Trophoblast cell (in vitro differentiated cells and primary cell): ENCODE results near the gene CCT3.

Experiments used
- DNase-seq, 2 donors: peaks; one replicate each; pipeline ENCODE4 v3.0.0-alpha.2; 2016
- H2AFZ ChIP-seq: 2 replicates; pipeline ENCODE4 v1.6.1; 2013; ENCODE audit warnings: low read length, moderate library complexity, mild to moderate bottlenecking; ENCODE audit not compliant: insufficient read depth, poor library complexity
- H2AK5ac ChIP-seq: 2 replicates; pipeline ENCODE4 v1.6.1; 2013; ENCODE audit warnings: mild to moderate bottlenecking, low read length
- H2BK120ac ChIP-seq: 2 replicates; pipeline ENCODE4 v1.6.1; 2013; ENCODE audit warnings: low read length, mild to moderate bottlenecking, moderate library complexity; ENCODE audit not compliant: insufficient read depth, poor library complexity
- H2BK12ac ChIP-seq: 2 replicates; pipeline ENCODE4 v1.6.1; 2013; ENCODE audit warnings: mild to moderate bottlenecking, low read length, moderate library complexity
- H2BK5ac ChIP-seq: 2 replicates; pipeline ENCODE4 v1.6.1; 2013; ENCODE audit warnings: low read length, low read depth, moderate library complexity, mild to moderate bottlenecking; ENCODE audit not compliant: poor library complexity
- H3K14ac ChIP-seq: 2 replicates; pipeline ENCODE4 v1.6.1; 2013; ENCODE audit warnings: mild to moderate bottlenecking, low read length
- H3K18ac ChIP-seq: 2 replicates; pipeline ENCODE4 v1.6.1; 2013; ENCODE audit warnings: mild to moderate bottlenecking, low read length
- H3K23ac ChIP-seq: 2 replicates; pipeline ENCODE4 v1.6.1; 2013; ENCODE audit warnings: low read length
- H3K27ac ChIP-seq: 2 replicates; pipeline ENCODE4 v1.5.1; 2013; ENCODE audit warnings: low read depth, mild to moderate bottlenecking, inconsistent platforms, low read length, moderate library complexity
- H3K27me3 ChIP-seq: 2 replicates; pipeline ENCODE4 v1.6.1; 2013; ENCODE audit warnings: inconsistent platforms, mild to moderate bottlenecking, low read length, moderate library complexity; ENCODE audit not compliant: insufficient read depth
- H3K36me3 ChIP-seq, 2 experiments: 1 replicate in 1 of 2; 2 replicates in 1 of 2; pipeline ENCODE4 v1.6.1; 2013; ENCODE audit warnings: low read length in 2 of 2, mild to moderate bottlenecking in 2 of 2, moderate library complexity in 1 of 2; ENCODE audit not compliant: insufficient read depth in 2 of 2, control insufficient read depth in 1 of 2
- H3K4ac ChIP-seq: 2 replicates; pipeline ENCODE4 v1.6.1; 2013; ENCODE audit warnings: low read depth, mild to moderate bottlenecking, low read length, moderate library complexity
- H3K4me1 ChIP-seq, 2 experiments: 1 replicate in 1 of 2; 2 replicates in 1 of 2; pipeline ENCODE4 v1.6.1; 2013; ENCODE audit warnings: low read length in 2 of 2, mild to moderate bottlenecking in 2 of 2, moderate library complexity in 1 of 2; ENCODE audit not compliant: insufficient read depth in 2 of 2, control insufficient read depth in 1 of 2
- H3K4me2 ChIP-seq: 2 replicates; pipeline ENCODE4 v1.6.1; 2013; ENCODE audit warnings: inconsistent platforms, mild to moderate bottlenecking, low read length, moderate library complexity
- H3K4me3 ChIP-seq: 2 replicates; pipeline ENCODE4 v1.5.1; 2013; ENCODE audit warnings: mild to moderate bottlenecking, low read depth, low read length, inconsistent platforms
- H3K79me1 ChIP-seq: one replicate; pipeline ENCODE4 v1.6.1; 2013; ENCODE audit warnings: low read length
- H3K79me2 ChIP-seq: 2 replicates; pipeline ENCODE4 v1.6.1; 2013; ENCODE audit warnings: low read length, mild to moderate bottlenecking; ENCODE audit not compliant: control insufficient read depth, insufficient read depth, poor library complexity
- H3K9ac ChIP-seq: 2 replicates; pipeline ENCODE4 v1.6.1; 2013; ENCODE audit warnings: mild to moderate bottlenecking, low read length
- H3K9me3 ChIP-seq: 2 replicates; pipeline ENCODE4 v1.6.1; 2013; ENCODE audit warnings: low read depth, mild to moderate bottlenecking, control low read depth, inconsistent platforms, low read length; ENCODE audit not compliant: insufficient read depth
- H4K12ac ChIP-seq: 2 replicates; pipeline ENCODE4 v1.6.1; 2013; ENCODE audit warnings: low read depth, mild to moderate bottlenecking, low read length, moderate library complexity
- H4K8ac ChIP-seq: 2 replicates; pipeline ENCODE4 v1.6.1; 2013; ENCODE audit warnings: low read depth, mild to moderate bottlenecking, low read length, moderate library complexity
- H4K91ac ChIP-seq: one replicate; pipeline ENCODE4 v1.6.1; 2013; ENCODE audit warnings: low read depth, mild to moderate bottlenecking, low read length, moderate library complexity
- WGBS: extraction: QIAGEN DNeasy Blood & Tissue Kit; methylation state at CpG from one replicate; pipeline ENCODE4 v1.1.7; 2013; ENCODE audit warnings: missing lambda C conversion rate; ENCODE audit not compliant: insufficient read length, insufficient coverage; ENCODE audit errors: extremely low coverage; 5-methylcytosine and 5-hydroxymethylcytosine counted together

CCT3 gene

DNA sequence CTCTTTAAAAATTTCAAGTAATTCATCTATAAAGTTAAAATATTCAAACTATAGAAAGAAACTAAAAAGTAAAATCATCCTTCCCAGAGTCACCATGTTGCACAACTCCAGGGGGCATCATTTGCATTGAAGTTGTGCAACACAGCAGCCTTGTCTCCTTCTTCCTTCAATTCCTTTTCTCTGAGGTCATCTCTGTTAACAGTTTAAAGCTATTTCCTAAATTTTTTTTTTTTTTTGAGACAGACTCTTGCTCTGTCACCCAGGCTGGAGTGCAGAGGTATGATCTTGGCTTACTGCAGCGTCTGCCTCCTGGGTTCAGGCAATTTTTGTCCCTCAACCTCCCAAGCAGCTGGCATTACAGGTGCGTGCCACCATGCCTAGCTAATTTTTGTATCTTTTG is 38.1 kb upstream of the CCT3 start:
- Histone ChIP-seq H4K12ac (no peak overlapping the region), H3K36me3 (peaks cover 7 to 12% of the 10 kb centered on the region in 2 experiments), H2BK5ac (no peak overlapping the region), H3K27ac (no peak overlapping the region), H4K91ac (no peak overlapping the region), H2AFZ (no peak overlapping the region), H3K9me3 (no peaks in the 10 kb centered on the region), H3K4me2 (no peak overlapping the region), H2BK12ac (no peak overlapping the region), H3K23ac (no peak overlapping the region), H3K18ac (no peak overlapping the region), H2AK5ac (no peak overlapping the region), H3K79me1 (peaks cover 8% of the 10 kb centered on the region), H3K9ac (no peak overlapping the region), H3K4me3 (no peak overlapping the region), H4K8ac (no peak overlapping the region), H3K4ac (no peak overlapping the region), H3K79me2 (no peaks in the 10 kb centered on the region), H3K27me3 (no peaks in the 10 kb centered on the region), H3K14ac (no peak overlapping the region), H2BK120ac (no peak overlapping the region), H3K4me1 (peaks cover 29 to 31% of the 10 kb centered on the region in 2 experiments)
- WGBS, result no CpG with 5 or more reads among the region's 2 CpGs
- DNase-seq, result peak in 1 of 2 donors; percentile 65

DNA sequence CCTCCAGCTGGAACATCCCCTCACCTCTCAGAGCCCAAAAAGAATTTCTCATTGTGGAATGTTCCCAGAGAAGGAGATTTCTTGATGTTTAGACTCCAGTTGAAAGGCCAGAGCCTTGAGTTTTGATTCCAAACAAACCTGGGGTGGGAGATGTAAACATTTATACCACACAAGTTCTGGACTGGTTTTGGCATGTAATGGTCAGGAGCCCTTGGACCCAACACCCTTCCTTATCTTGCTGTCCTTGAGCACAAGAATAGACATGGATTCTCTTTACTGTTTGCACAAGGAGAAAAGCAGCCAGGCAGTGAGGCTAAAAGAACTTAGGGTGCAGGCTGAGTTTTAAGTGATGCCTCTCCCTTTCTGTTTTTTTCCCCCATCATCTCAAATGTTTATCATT is 35.5 kb upstream of the CCT3 start:
- peaks cover 4% of the 10 kb centered on the region for H3K79me2 ChIP-seq
- H3K27me3 ChIP-seq, result no peaks in the 10 kb centered on the region
- peaks cover 33 to 35% of the 10 kb centered on the region in 2 experiments for H3K4me1 ChIP-seq
- no peak overlapping the region for H3K4me3 ChIP-seq
- no peak overlapping the region for H3K4ac ChIP-seq
- H4K8ac ChIP-seq, result no peak overlapping the region
- DNase-seq, result no peak
- no peak overlapping the region for H2AK5ac ChIP-seq
- H2BK5ac ChIP-seq, result no peak overlapping the region
- H4K12ac ChIP-seq, result no peak overlapping the region
- peaks cover 5 to 11% of the 10 kb centered on the region in 2 experiments for H3K36me3 ChIP-seq
- no peak overlapping the region for H3K27ac ChIP-seq
- no peaks in the 10 kb centered on the region for H3K9me3 ChIP-seq
- no peak overlapping the region for H3K14ac ChIP-seq
- H2BK120ac ChIP-seq, result no peak overlapping the region
- no peak overlapping the region for H4K91ac ChIP-seq
- H3K9ac ChIP-seq, result no peak overlapping the region
- no peak overlapping the region for H2AFZ ChIP-seq
- peaks cover 17% of the 10 kb centered on the region for H3K79me1 ChIP-seq
- H3K4me2 ChIP-seq, result no peak overlapping the region
- no peak overlapping the region for H3K18ac ChIP-seq
- H3K23ac ChIP-seq, result no peak overlapping the region
- H2BK12ac ChIP-seq, result no peak overlapping the region

DNA sequence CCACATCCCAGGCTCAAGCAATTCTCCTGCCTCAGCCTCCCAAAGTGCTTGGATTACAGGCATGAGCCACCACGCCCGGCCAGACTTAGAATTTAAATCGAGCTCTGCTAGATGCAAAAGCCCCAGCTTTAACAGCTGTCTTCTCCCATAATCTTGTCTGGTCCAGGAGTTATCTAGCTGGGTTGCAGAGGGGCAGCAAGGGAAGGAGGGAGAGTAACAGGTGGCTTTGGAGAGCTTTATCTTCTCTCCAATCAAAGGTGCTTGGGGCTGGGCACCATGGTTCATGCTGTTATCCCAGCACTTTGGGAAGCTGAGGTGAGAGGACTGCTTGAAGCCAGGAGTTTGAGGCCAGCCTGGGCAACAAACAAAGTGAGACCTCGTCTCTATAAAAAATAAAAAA is 34.8 kb upstream of the CCT3 start:
- H3K4ac ChIP-seq, result no peak overlapping the region
- no peak overlapping the region for H2AK5ac ChIP-seq
- peaks cover 32 to 34% of the 10 kb centered on the region in 2 experiments for H3K4me1 ChIP-seq
- no peak overlapping the region for H2BK12ac ChIP-seq
- H3K18ac ChIP-seq, result no peak overlapping the region
- H3K4me2 ChIP-seq, result no peak overlapping the region
- no peaks in the 10 kb centered on the region for H3K9me3 ChIP-seq
- no peak overlapping the region for H2BK5ac ChIP-seq
- H4K8ac ChIP-seq, result no peak overlapping the region
- no peak for DNase-seq
- peaks cover 4% of the 10 kb centered on the region for H3K79me2 ChIP-seq
- no peak overlapping the region for H2AFZ ChIP-seq
- H3K27ac ChIP-seq, result no peak overlapping the region
- no peak overlapping the region for H4K12ac ChIP-seq
- H3K9ac ChIP-seq, result no peak overlapping the region
- WGBS, result no CpG with 5 or more reads among the region's 4 CpGs
- peaks cover 5 to 11% of the 10 kb centered on the region in 2 experiments for H3K36me3 ChIP-seq
- no peaks in the 10 kb centered on the region for H3K27me3 ChIP-seq
- no peak overlapping the region for H2BK120ac ChIP-seq
- H3K4me3 ChIP-seq, result no peak overlapping the region
- H4K91ac ChIP-seq, result no peak overlapping the region
- H3K23ac ChIP-seq, result no peak overlapping the region
- H3K14ac ChIP-seq, result no peak overlapping the region
- H3K79me1 ChIP-seq, result peaks cover 19% of the 10 kb centered on the region

DNA sequence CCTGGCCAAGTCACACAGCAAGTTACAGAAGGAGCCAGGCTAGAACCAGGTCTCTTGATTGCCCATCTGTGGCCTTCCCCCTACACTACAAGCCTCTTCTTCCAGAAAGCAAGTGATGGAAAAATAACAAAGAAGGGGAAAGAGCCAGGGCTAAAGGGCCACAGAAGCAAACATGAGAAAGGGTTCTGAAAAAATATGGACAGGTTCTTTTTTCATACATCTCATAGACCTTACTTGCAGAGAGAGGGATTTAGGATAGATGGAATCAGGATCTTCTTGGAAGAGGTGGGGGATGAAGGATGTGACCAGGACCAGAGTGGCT is 34.1 kb upstream of the CCT3 start:
- H2BK12ac ChIP-seq, result no peak overlapping the region
- peaks cover 4% of the 10 kb centered on the region for H3K79me2 ChIP-seq
- no peak overlapping the region for H3K14ac ChIP-seq
- H3K79me1 ChIP-seq, result peaks cover 19% of the 10 kb centered on the region
- no peak overlapping the region for H3K9ac ChIP-seq
- no peak overlapping the region for H2BK5ac ChIP-seq
- H3K4ac ChIP-seq, result no peak overlapping the region
- no peak overlapping the region for H3K4me2 ChIP-seq
- H3K4me3 ChIP-seq, result no peak overlapping the region
- H3K36me3 ChIP-seq, result peaks cover 2 to 9% of the 10 kb centered on the region in 2 experiments
- H4K8ac ChIP-seq, result no peak overlapping the region
- no peak overlapping the region for H3K27ac ChIP-seq
- no peak for DNase-seq
- no peak overlapping the region for H2AFZ ChIP-seq
- no peaks in the 10 kb centered on the region for H3K27me3 ChIP-seq
- no peaks in the 10 kb centered on the region for H3K9me3 ChIP-seq
- no peak overlapping the region for H3K18ac ChIP-seq
- no peak overlapping the region for H2BK120ac ChIP-seq
- H3K23ac ChIP-seq, result no peak overlapping the region
- H2AK5ac ChIP-seq, result no peak overlapping the region
- H4K12ac ChIP-seq, result no peak overlapping the region
- H3K4me1 ChIP-seq, result peaks cover 31 to 34% of the 10 kb centered on the region in 2 experiments
- H4K91ac ChIP-seq, result no peak overlapping the region
